Mesothelial cell of epicardium (in vitro differentiated cells): ENCODE measurements around the gene PRXL2A. TPM values are rescaled to one million over a fixed set of nuclear protein-coding genes. Genes with fewer than 3 reads are reported as not detected.

ENCODE experiments used
- DNase-seq, 2 experiments: peaks; one replicate each; pipeline ENCODE4 v3.0.0; 2021; ENCODE audit warnings: low spot score in 2 of 2; ENCODE audit not compliant: unreplicated experiment in 2 of 2
- H3K27ac Mint-ChIP-seq: 2 replicates; pipeline ENCODE4 v1.8.0; 2021; ENCODE audit warnings: mixed read lengths
- H3K27me3 Mint-ChIP-seq: 2 replicates; pipeline ENCODE4 v1.8.0; 2021; ENCODE audit warnings: low read depth, mixed read lengths
- H3K36me3 Mint-ChIP-seq: 2 replicates; pipeline ENCODE4 v1.8.0; 2021; ENCODE audit warnings: mixed read lengths
- H3K4me1 Mint-ChIP-seq: 2 replicates; pipeline ENCODE4 v1.8.0; 2021; ENCODE audit warnings: mixed read lengths
- H3K4me3 Mint-ChIP-seq: 2 replicates; pipeline ENCODE4 v1.8.0; 2021; ENCODE audit warnings: mild to moderate bottlenecking, moderate library complexity, mixed read lengths
- H3K9me3 Mint-ChIP-seq: 2 replicates; pipeline ENCODE4 v1.8.0; 2021; ENCODE audit warnings: mixed read lengths
- CTCF ChIP-seq: fragments of 200-600 bp; sonication (generic); IDR thresholded peaks from one replicate; pipeline ENCODE4 v1.5.0; 2021; ENCODE audit warnings: antibody characterized with exemption; ENCODE audit not compliant: unreplicated experiment
- total RNA-seq: library from RNA; stranded (reverse); gene quantifications from 3 replicates; pipeline ENCODE4 v1.2.1, GENCODE V29; 2021

PRXL2A gene
- total RNA-seq, 1 donor from 2014 or later, result 93.9 TPM

- H3K27ac Mint-ChIP-seq, result peak overlapping the region; percentile 40
- H3K36me3 Mint-ChIP-seq, result peaks cover 16% of the 10 kb centered on the region
- peaks cover 21% of the 10 kb centered on the region for H3K4me1 Mint-ChIP-seq
- no peak overlapping the region for H3K4me3 Mint-ChIP-seq
- H3K9me3 Mint-ChIP-seq, result no peaks in the 10 kb centered on the region
- DNase-seq, result no peak
- H3K27me3 Mint-ChIP-seq, result no peaks in the 10 kb centered on the region
- TF ChIP-seq CTCF, result no peak
Measured at GRCh38 chr10:80485946-80486764, 77.8 kb downstream of the PRXL2A start.

Other genes starting within 250 kb of the PRXL2A start
- gene ANXA11, start 203.0 kb upstream of the PRXL2A start, total RNA-seq, result 215 to 238 TPM (median 226 TPM) in 3 replicates
- gene MAT1A, start 118.9 kb upstream of the PRXL2A start, total RNA-seq, result 0.09 to 0.22 TPM (median 0.18 TPM) in 3 replicates
- not detected in 3 replicates for gene DYDC1, start 51.8 kb upstream of the PRXL2A start, total RNA-seq
- 0.16 to 0.24 TPM (median 0.20 TPM) in 3 replicates for gene DYDC2, start 51.8 kb upstream of the PRXL2A start, total RNA-seq
- 106 to 113 TPM (median 109 TPM) in 3 replicates for gene TSPAN14, start 45.8 kb downstream of the PRXL2A start, total RNA-seq
- 0.27 to 0.29 TPM (median 0.27 TPM) in 3 replicates for gene SH2D4B, start 129.4 kb downstream of the PRXL2A start, total RNA-seq